ENCODE measurements around the gene ZNF280A. TPM values are rescaled to one million over a fixed set of nuclear protein-coding genes. Genes with fewer than 3 reads are reported as not detected.
"Not testable (repeated sequence)": the region's sequence is repeated elsewhere in the genome, so short reads cannot be mapped to it uniquely, and the experiment has no call there.

Gene ZNF280A
- total and polyA plus RNA-seq, 2 experiments from 2014 or later = not detected

DNA sequence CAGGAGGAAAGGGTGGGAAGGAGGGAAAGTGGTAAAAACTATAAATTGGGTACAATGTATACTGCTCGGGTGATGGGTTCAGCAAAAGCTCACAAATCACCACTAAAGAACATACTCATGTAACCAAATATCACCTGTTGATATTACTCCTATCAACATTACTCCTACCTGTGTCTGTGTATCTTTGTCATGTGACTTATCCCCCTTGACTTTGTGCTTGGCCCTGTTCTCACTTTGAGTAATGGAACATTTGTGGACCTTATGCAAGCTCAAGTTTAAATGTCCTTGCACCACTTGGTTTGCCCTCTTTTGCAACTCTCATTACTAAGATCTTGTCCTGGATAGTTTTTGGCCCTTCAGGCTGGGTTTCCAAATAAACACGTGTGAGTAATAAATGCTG lies 50.5 kb downstream of the ZNF280A start (continued):
- TF ChIP-seq, protein P1, sequence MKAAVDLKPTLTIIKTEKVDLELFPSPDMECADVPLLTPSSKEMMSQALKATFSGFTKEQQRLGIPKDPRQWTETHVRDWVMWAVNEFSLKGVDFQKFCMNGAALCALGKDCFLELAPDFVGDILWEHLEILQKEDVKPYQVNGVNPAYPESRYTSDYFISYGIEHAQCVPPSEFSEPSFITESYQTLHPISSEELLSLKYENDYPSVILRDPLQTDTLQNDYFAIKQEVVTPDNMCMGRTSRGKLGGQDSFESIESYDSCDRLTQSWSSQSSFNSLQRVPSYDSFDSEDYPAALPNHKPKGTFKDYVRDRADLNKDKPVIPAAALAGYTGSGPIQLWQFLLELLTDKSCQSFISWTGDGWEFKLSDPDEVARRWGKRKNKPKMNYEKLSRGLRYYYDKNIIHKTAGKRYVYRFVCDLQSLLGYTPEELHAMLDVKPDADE (IDR thresholded peaks at IDR 0.05) = no peak
- TF ChIP-seq NANOG (IDR thresholded peaks at IDR 0.05; ENCODE audit: borderline replicate concordance) (no peak), STAT1 (IDR thresholded peaks at IDR 0.05; ENCODE audit: unreplicated experiment) (no peak), ZNF331 (CRISPR knock-in tag; IDR thresholded peaks at IDR 0.05; ENCODE audit: low read depth) (no peak), JUNB (IDR thresholded peaks at IDR 0.05; ENCODE audit: unreplicated experiment) (no peak), ZNF114 (CRISPR knock-in tag; IDR thresholded peaks at IDR 0.05) (no peak), POLR2AphosphoS5 (IDR thresholded peaks at IDR 0.05; ENCODE audit: low read depth) (no peak), EZH2phosphoT487 (IDR thresholded peaks at IDR 0.05; ENCODE audit: unreplicated experiment) (no peak)
- TF ChIP-seq, protein P2, sequence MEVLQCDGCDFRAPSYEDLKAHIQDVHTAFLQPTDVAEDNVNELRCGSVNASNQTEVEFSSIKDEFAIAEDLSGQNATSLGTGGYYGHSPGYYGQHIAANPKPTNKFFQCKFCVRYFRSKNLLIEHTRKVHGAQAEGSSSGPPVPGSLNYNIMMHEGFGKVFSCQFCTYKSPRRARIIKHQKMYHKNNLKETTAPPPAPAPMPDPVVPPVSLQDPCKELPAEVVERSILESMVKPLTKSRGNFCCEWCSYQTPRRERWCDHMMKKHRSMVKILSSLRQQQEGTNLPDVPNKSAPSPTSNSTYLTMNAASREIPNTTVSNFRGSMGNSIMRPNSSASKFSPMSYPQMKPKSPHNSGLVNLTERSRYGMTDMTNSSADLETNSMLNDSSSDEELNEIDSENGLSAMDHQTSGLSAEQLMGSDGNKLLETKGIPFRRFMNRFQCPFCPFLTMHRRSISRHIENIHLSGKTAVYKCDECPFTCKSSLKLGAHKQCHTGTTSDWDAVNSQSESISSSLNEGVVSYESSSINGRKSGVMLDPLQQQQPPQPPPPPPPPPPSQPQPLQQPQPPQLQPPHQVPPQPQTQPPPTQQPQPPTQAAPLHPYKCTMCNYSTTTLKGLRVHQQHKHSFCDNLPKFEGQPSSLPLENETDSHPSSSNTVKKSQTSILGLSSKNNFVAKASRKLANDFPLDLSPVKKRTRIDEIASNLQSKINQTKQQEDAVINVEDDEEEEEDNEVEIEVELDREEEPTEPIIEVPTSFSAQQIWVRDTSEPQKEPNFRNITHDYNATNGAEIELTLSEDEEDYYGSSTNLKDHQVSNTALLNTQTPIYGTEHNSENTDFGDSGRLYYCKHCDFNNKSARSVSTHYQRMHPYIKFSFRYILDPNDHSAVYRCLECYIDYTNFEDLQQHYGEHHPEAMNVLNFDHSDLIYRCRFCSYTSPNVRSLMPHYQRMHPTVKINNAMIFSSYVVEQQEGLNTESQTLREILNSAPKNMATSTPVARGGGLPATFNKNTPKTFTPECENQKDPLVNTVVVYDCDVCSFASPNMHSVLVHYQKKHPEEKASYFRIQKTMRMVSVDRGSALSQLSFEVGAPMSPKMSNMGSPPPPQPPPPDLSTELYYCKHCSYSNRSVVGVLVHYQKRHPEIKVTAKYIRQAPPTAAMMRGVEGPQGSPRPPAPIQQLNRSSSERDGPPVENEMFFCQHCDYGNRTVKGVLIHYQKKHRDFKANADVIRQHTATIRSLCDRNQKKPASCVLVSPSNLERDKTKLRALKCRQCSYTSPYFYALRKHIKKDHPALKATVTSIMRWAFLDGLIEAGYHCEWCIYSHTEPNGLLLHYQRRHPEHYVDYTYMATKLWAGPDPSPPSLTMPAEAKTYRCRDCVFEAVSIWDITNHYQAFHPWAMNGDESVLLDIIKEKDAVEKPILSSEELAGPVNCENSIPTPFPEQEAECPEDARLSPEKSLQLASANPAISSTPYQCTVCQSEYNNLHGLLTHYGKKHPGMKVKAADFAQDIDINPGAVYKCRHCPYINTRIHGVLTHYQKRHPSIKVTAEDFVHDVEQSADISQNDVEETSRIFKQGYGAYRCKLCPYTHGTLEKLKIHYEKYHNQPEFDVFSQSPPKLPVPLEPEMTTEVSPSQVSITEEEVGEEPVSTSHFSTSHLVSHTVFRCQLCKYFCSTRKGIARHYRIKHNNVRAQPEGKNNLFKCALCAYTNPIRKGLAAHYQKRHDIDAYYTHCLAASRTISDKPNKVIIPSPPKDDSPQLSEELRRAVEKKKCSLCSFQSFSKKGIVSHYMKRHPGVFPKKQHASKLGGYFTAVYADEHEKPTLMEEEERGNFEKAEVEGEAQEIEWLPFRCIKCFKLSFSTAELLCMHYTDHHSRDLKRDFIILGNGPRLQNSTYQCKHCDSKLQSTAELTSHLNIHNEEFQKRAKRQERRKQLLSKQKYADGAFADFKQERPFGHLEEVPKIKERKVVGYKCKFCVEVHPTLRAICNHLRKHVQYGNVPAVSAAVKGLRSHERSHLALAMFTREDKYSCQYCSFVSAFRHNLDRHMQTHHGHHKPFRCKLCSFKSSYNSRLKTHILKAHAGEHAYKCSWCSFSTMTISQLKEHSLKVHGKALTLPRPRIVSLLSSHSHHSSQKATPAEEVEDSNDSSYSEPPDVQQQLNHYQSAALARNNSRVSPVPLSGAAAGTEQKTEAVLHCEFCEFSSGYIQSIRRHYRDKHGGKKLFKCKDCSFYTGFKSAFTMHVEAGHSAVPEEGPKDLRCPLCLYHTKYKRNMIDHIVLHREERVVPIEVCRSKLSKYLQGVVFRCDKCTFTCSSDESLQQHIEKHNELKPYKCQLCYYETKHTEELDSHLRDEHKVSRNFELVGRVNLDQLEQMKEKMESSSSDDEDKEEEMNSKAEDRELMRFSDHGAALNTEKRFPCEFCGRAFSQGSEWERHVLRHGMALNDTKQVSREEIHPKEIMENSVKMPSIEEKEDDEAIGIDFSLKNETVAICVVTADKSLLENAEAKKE (CRISPR knock-in tag; IDR thresholded peaks at IDR 0.05) = no peak

DNA sequence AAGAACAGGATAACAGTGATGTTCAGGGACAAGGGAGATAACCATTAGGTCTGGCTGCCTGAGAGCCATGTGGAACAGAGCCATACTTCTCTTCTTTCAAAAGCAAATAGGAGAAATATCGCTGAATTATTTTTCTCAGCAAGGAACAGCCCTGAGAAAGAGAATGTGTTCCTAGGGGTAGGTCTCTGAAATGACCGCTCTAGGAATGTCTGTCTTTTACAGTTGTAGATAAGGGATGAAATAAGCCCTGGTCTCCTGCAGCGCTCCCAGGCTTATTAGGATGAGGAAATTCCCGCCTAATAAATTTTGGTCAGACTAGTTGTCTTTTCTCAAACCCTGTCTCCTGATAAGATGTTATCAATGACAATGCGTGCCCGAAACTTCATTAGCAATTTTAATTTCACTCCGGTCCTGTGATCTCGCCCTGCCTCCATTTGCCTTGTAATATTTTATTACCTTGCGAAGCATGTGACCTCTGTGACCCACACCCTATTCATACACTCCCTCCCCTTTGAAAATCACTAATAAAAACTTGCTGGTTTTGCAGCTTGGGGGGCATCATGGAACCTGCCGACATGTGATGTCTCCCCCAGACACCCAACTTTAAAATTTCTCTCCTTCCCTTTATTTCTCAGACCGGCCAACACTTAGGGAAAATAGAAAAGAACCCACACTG lies 51.1 kb downstream of the ZNF280A start:
- H3K4me3 ChIP-seq; H3K4me2 ChIP-seq; H2AFZ ChIP-seq; H3K4me1 Mint-ChIP-seq; H3K36me3 ChIP-seq (ENCODE audit: insufficient read depth); H3K27ac ChIP-seq (ENCODE audit: low read depth); H4K20me1 ChIP-seq (replicated peaks; ENCODE audit: insufficient read depth); DNase-seq (ENCODE audit: low spot score); H3K27ac Mint-ChIP-seq; H3K4me3 Mint-ChIP-seq; ATAC-seq; H3K4me1 ChIP-seq (ENCODE audit: insufficient read depth); H3K9me2 ChIP-seq (ENCODE audit: insufficient read depth); H3K79me2 ChIP-seq (replicated peaks; ENCODE audit: insufficient read depth); H3F3A ChIP-seq (replicated peaks; ENCODE audit: low read depth): not testable (repeated sequence)
- Mint-ChIP-seq H3K9me3 (peaks cover 43% of the 10 kb centered on the region), H3K36me3 (ENCODE audit: low read depth) (peaks cover 11% of the 10 kb centered on the region; the same call in 2 of the 3 replicates), H3K27me3 (ENCODE audit: insufficient read depth, low read depth, poor library complexity) (peaks cover 52% of the 10 kb centered on the region)
- H3K27me3 ChIP-seq (ENCODE audit: insufficient read depth) = peaks cover 100% of the 10 kb centered on the region

All from GM23338 (cell line).